Pericardium fibroblast (primary cell): ENCODE results near the gene TSNAX. TPM values are rescaled to one million over a fixed set of nuclear protein-coding genes. Genes with fewer than 3 reads are reported as not detected.

ENCODE experiments used
- total RNA-seq: library from RNA; depleted of rRNA; stranded (reverse); fragments of >200 nt; gene quantifications from 2 replicates; pipeline ENCODE4 v1.2.3, GENCODE V29; 2015

TSNAX gene
- 14.7 and 27.0 TPM in 2 replicates for total RNA-seq

DNA sequence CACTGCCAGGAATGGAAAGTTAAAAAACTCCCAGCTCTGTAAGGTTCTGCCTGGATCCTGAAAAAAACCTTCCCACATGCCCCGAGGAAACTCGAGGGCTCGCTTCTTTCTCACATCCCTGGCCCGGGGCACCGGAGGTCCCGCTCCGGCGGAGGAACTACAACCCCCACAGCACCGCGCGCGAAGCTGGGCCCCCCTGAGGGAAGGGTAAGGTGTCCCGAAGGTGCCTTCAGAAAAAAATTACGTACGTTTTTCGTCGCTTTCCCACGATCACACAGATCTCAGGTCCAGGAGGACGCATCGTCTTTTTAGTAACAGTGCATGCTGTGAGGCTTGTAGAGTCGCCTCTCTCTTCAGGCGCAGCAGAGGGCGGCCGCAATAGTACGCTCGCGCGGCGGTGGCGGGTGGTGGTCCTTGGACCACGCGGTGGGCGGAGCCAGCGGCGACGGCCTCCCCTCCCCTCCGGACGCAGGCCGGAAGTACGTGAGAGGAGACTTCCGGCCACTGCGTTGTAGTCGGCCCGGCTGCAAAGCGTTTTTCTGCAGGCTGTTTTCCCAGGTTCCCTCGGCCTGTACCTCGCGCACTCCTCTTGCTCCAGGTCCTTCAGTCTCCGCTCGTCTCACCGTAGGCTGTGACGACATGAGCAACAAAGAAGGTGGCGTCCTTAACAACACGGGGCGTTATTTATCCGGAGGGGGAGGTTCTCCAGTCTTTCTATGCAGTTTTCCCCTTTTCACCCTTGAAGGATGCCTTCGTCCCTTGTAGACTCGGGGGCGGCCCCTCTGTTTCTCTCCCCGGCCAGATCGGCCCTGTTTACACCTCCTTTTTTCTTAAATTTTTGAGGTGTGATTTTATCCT lies at the start of gene TSNAX:
TSNAX (plus strand) TSS at position 498 of the 858 bp plus-strand sequence; CDS start at position 640, 142 bp downstream.

Other genes with a start within 250 kb of the TSNAX start
- gene EXOC8, start 190.8 kb upstream of the TSNAX start, total RNA-seq: 5.4 and 7.4 TPM in 2 replicates
- gene SPRTN, start 190.4 kb upstream of the TSNAX start, total RNA-seq: 7.8 and 11.5 TPM in 2 replicates
- gene EGLN1, start 106.4 kb upstream of the TSNAX start, total RNA-seq: 31.6 and 47.1 TPM in 2 replicates
- gene DISC1, start 98.1 kb downstream of the TSNAX start, total RNA-seq: 2.6 and 4.1 TPM in 2 replicates